ENCODE data around the gene RNF146. TPM values are rescaled to one million over a fixed set of nuclear protein-coding genes. Genes with fewer than 3 reads are reported as not detected.

Gene RNF146
- total and polyA plus RNA-seq, 2 of the 13 experiments (the other 11 are each of a cell fraction or from before 2014, with no cell fraction given): 18.8 to 27.6 TPM

DNA sequence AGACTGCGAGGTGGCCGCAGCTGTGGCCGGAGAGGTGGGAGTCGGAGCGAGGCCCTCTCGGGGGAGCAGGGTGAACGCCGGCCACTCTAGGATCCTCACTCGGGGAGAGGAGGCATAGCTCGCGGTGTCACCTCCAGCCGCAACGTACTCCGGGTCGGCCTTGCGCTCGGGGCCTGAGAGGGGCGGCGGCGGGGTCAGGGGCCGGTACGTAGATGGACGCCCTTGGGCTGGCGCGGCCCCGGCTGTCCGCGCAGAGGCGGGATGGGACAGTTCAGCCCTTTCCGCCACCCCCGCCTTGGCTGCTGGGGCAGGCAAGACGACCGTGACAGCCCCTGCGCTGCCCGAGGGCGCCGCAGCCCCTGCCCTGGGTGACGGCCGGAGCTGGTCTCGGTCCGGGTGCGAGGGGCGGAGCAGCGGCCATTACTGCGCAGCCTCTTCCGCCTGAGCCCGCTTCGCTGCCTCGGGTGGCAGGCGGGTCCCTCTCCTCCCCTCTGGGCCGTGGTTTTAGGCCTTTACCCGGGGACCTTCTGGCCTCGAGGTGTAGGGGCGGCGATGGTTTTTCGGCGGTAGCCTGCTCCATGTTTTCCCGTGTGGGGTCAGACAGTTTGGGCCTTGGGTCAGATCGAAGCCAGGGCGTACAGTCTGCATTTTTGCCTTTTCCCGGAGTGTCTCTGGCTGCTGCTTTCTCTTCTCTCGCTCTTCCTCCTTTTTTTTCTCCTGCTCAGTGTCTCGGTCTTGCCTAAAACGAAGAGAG lies 405 bp downstream of the RNF146 start (continued):
- TF ChIP-seq, protein P1, sequence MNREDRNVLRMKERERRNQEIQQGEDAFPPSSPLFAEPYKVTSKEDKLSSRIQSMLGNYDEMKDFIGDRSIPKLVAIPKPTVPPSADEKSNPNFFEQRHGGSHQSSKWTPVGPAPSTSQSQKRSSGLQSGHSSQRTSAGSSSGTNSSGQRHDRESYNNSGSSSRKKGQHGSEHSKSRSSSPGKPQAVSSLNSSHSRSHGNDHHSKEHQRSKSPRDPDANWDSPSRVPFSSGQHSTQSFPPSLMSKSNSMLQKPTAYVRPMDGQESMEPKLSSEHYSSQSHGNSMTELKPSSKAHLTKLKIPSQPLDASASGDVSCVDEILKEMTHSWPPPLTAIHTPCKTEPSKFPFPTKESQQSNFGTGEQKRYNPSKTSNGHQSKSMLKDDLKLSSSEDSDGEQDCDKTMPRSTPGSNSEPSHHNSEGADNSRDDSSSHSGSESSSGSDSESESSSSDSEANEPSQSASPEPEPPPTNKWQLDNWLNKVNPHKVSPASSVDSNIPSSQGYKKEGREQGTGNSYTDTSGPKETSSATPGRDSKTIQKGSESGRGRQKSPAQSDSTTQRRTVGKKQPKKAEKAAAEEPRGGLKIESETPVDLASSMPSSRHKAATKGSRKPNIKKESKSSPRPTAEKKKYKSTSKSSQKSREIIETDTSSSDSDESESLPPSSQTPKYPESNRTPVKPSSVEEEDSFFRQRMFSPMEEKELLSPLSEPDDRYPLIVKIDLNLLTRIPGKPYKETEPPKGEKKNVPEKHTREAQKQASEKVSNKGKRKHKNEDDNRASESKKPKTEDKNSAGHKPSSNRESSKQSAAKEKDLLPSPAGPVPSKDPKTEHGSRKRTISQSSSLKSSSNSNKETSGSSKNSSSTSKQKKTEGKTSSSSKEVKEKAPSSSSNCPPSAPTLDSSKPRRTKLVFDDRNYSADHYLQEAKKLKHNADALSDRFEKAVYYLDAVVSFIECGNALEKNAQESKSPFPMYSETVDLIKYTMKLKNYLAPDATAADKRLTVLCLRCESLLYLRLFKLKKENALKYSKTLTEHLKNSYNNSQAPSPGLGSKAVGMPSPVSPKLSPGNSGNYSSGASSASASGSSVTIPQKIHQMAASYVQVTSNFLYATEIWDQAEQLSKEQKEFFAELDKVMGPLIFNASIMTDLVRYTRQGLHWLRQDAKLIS (CRISPR knock-in tag; IDR thresholded peaks at IDR 0.05): peak; percentile 9; the same call in 1 of the 2 replicates
- TF ChIP-seq ZNF34 (CRISPR knock-in tag; IDR thresholded peaks at IDR 0.05; ENCODE audit: borderline replicate concordance) (peak; percentile 73; the same call in 1 of the 2 replicates), ISL2 (CRISPR knock-in tag; IDR thresholded peaks at IDR 0.05) (peak; percentile 54), POGZ (CRISPR knock-in tag; IDR thresholded peaks at IDR 0.05) (no peak; the same call in 1 of the 2 replicates), ZNF260 (CRISPR knock-in tag; IDR thresholded peaks at IDR 0.05; ENCODE audit: borderline replicate concordance, low read depth) (no peak), SMAD3 (CRISPR knock-in tag; IDR thresholded peaks at IDR 0.05) (no peak; the same call in 1 of the 2 replicates), ZNF747 (CRISPR knock-in tag; IDR thresholded peaks at IDR 0.05; ENCODE audit: borderline replicate concordance) (0 out of 2 replicates have a peak, but pooled peaks have one; percentile 33), ZZZ3 (CRISPR knock-in tag; IDR thresholded peaks at IDR 0.05; ENCODE audit: borderline replicate concordance) (peak; percentile 71), ZNF776 (CRISPR knock-in tag; IDR thresholded peaks at IDR 0.05) (peak; percentile 37; the same call in 1 of the 2 replicates), PHF20 (CRISPR knock-in tag; IDR thresholded peaks at IDR 0.05) (peak; percentile 71; the same call in 1 of the 2 replicates), ZNF878 (CRISPR knock-in tag; IDR thresholded peaks at IDR 0.05) (no peak; the same call in 1 of the 2 replicates), ISX (CRISPR knock-in tag; conservative IDR thresholded peaks at IDR 0.05) (no peak; the same call in 1 of the 2 replicates)
- TF ChIP-seq, protein P2, sequence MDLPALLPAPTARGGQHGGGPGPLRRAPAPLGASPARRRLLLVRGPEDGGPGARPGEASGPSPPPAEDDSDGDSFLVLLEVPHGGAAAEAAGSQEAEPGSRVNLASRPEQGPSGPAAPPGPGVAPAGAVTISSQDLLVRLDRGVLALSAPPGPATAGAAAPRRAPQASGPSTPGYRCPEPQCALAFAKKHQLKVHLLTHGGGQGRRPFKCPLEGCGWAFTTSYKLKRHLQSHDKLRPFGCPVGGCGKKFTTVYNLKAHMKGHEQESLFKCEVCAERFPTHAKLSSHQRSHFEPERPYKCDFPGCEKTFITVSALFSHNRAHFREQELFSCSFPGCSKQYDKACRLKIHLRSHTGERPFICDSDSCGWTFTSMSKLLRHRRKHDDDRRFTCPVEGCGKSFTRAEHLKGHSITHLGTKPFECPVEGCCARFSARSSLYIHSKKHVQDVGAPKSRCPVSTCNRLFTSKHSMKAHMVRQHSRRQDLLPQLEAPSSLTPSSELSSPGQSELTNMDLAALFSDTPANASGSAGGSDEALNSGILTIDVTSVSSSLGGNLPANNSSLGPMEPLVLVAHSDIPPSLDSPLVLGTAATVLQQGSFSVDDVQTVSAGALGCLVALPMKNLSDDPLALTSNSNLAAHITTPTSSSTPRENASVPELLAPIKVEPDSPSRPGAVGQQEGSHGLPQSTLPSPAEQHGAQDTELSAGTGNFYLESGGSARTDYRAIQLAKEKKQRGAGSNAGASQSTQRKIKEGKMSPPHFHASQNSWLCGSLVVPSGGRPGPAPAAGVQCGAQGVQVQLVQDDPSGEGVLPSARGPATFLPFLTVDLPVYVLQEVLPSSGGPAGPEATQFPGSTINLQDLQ (CRISPR knock-in tag; IDR thresholded peaks at IDR 0.05): peak; percentile 82; the same call in 1 of the 2 replicates
- TF ChIP-seq, protein P3, sequence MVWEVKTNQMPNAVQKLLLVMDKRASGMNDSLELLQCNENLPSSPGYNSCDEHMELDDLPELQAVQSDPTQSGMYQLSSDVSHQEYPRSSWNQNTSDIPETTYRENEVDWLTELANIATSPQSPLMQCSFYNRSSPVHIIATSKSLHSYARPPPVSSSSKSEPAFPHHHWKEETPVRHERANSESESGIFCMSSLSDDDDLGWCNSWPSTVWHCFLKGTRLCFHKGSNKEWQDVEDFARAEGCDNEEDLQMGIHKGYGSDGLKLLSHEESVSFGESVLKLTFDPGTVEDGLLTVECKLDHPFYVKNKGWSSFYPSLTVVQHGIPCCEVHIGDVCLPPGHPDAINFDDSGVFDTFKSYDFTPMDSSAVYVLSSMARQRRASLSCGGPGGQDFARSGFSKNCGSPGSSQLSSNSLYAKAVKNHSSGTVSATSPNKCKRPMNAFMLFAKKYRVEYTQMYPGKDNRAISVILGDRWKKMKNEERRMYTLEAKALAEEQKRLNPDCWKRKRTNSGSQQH (CRISPR knock-in tag; IDR thresholded peaks at IDR 0.05; ENCODE audit: low read depth): peak; percentile 6; the same call in 1 of the 2 replicates
- TF ChIP-seq, protein P4, sequence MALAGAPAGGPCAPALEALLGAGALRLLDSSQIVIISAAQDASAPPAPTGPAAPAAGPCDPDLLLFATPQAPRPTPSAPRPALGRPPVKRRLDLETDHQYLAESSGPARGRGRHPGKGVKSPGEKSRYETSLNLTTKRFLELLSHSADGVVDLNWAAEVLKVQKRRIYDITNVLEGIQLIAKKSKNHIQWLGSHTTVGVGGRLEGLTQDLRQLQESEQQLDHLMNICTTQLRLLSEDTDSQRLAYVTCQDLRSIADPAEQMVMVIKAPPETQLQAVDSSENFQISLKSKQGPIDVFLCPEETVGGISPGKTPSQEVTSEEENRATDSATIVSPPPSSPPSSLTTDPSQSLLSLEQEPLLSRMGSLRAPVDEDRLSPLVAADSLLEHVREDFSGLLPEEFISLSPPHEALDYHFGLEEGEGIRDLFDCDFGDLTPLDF (CRISPR knock-in tag; IDR thresholded peaks at IDR 0.05): no peak; the same call in none of the 2 replicates
- TF ChIP-seq, protein P5, sequence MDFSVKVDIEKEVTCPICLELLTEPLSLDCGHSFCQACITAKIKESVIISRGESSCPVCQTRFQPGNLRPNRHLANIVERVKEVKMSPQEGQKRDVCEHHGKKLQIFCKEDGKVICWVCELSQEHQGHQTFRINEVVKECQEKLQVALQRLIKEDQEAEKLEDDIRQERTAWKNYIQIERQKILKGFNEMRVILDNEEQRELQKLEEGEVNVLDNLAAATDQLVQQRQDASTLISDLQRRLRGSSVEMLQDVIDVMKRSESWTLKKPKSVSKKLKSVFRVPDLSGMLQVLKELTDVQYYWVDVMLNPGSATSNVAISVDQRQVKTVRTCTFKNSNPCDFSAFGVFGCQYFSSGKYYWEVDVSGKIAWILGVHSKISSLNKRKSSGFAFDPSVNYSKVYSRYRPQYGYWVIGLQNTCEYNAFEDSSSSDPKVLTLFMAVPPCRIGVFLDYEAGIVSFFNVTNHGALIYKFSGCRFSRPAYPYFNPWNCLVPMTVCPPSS (IDR thresholded peaks at IDR 0.05): no peak
